GM12801 (cell line): ENCODE results near the gene ASF1B.

Experiments used
- CTCF ChIP-seq: IDR thresholded peaks from one replicate; pipeline ENCODE4 v1.5.1; 2011; ENCODE audit warnings: control low read depth; ENCODE audit not compliant: insufficient read length; ENCODE audit errors: extremely low read depth

The ASF1B gene

DNA sequence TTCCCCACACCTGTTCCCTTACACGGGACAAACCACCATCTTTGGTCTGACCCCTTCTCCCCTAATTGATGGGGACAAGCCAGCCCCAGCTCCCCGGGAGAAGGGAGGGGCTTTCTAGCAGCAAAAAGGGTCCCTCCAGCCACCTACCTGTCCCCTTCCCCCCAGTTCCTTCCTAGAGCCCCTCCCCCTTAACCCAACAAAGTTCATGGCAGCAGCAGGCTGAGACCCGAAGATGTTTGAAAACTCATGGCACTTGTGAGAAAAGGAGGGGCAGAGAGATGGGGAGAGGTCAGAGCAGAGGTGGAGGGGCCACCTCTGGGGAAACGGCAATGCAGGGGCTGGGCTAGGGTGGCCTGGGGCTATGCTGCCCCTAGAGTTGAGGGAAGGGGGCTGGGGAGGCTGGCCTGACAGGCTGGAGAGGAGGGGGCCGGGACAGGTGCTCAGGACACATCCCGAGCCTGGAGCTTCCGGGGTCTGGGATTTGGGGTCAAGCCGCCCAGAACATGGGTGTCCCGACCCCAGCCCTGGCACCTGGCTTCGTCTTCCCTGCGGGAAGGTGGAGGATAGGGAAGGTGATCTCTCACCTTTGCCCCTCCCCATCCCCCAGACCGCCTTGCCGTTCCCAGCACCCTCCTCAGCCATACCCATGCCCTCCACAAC lies 12.5 kb upstream of the ASF1B start:
- no peak for TF ChIP-seq CTCF

GRCh38 chr19:14147797-14148605 lies 11.6 kb upstream of the ASF1B start:
- TF ChIP-seq CTCF = no peak

DNA sequence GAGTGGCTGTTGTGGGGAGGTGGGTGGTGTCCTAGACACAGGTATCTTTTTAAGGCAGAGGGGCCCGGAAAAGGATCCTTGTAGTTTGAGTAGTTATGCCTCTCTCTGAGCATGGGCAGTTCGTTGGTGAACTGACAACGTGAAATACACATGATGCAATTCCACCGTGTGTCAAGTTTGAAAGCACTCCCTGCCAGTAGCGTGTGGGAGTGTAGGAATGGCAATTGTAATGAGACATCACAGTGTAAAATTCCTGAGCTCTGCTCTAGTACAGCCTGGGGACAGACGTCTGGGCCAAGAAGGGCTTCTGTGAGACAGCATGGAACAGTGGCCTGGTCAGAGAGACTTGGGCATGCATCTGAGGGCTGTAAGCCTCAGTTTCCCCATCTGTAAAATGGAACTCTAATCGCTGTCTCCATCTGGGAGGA lies 10.4 kb upstream of the ASF1B start:
- TF ChIP-seq CTCF = no peak

GRCh38 chr19:14145381-14145780 lies 9.0 kb upstream of the ASF1B start:
- no peak for TF ChIP-seq CTCF

DNA sequence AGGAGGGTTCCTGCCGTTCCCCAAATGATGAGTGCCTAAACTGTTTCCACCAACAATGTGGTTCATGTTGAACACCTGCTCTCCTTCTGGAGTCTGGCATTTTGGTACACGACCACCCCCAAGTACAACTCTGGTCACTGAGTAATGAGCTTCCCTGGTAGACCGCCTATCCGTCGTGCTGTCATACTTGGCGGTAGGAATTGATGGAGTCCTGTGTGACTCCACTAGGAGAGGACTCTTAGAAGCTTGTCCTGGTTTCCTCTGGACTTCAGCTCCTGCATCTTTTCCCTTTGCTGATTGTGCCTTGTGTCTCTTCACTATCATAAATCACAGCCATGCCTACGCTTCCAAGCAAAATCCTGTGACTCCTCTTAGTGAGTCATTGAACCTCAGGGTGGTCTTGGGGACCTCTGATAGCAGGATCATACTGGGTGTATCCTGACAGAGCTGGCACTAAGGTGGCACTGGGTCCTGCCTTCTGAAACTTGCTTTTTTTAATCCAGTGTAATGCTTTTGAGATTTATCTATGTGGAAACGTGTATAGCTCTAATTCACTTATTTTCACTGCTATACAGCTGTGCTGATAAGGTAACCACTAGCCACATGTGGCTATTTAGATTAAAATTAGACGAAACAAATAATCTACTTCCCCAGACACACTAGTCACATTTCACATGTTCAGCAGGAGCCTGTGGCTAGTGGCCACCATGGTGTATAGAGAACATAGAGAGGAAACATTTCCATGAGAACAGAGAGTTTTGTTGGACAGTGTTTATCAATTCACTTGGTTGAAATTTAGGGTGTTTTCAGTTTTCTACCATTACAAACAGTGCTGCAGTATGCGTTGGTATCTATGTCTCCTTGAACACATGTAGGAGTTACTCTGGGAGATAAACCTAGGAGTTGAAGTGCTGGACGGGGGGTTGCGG lies 6.1 kb upstream of the ASF1B start:
- no peak for TF ChIP-seq CTCF

DNA sequence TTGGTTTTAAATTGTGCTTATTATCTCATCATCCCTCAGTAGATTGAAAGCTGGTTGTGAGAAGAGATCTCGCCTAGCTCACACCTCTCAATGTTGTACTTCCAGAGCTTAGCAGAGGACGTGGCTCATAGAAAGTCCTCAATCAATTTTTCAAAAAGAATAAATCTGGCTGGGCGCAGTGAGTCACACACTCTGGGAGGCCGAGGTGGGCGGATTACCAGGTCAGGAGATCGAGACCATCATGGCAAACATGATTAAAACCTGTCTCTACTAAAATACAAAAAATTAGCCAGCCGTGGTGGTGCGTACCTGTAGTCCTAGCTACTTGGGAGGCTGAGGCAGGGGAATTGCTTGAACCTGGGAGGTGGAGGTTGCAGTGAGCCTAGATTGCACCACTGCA lies 4.7 kb upstream of the ASF1B start:
- TF ChIP-seq CTCF = no peak

DNA sequence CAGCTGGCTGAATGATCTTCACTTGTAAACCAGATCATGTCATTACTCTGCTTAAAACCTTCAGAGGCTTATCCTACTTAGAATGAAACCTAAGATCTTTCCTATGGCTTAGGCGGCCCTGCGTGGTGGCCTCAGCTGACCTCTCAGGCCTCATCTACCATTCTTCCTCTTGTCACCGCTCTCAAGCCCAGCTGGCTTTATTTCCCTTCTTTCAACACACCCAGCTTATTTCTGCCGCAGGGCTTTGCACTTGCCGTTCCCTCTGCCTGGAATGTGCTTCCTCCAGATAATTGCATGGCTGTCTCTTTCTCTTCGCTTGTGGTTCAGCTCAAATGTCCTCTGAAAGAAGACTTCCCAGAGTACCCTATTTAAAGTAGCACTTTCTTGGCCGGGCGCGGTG lies 3.6 kb upstream of the ASF1B start:
- TF ChIP-seq CTCF = no peak
